Activated CD4-positive, alpha-beta T cell treated with anti-CD3 and anti-CD28 coated beads for 36 hours (primary cell): ENCODE measurements around the gene ZZZ3. TPM values are rescaled to one million over a fixed set of nuclear protein-coding genes. Genes with fewer than 3 reads are reported as not detected.
"Not testable (repeated sequence)": the region's sequence is repeated elsewhere in the genome, so short reads cannot be mapped to it uniquely, and the experiment has no call there.

Experiments
- ATAC-seq: fragments of 200-7000 bp; cut with Tn5 transposase; one replicate; pipeline ENCODE4 v1.10.0; 2021; ENCODE audit warnings: mild to moderate bottlenecking, moderate library complexity
- CTCF ChIA-PET: fragments of 350-600 bp; sonication (Branson Sonifier 250); formaldehyde crosslinking; loops from one replicate; lab custom pipeline; 2021; ENCODE audit warnings: antibody characterized with exemption; lab: Charles Lee
- POLR2A ChIA-PET: fragments of 350-600 bp; sonication (Branson Sonifier 250); formaldehyde crosslinking; loops from one replicate; lab custom pipeline; 2021; ENCODE audit warnings: antibody characterized with exemption, inconsistent platforms; lab: Charles Lee
- DNase-seq: peaks from one replicate; pipeline ENCODE4 v3.0.0-alpha.2; 2020
- H3K27ac Mint-ChIP-seq: one replicate; pipeline ENCODE4 v1.8.0; 2021; ENCODE audit warnings: mixed read lengths
- H3K27me3 Mint-ChIP-seq: one replicate; pipeline ENCODE4 v1.8.0; 2021; ENCODE audit warnings: mixed read lengths
- H3K36me3 Mint-ChIP-seq: one replicate; pipeline ENCODE4 v1.8.0; 2021; ENCODE audit warnings: low read depth, mixed read lengths
- H3K4me1 Mint-ChIP-seq: one replicate; pipeline ENCODE4 v1.8.0; 2021; ENCODE audit warnings: mixed read lengths
- H3K4me3 Mint-ChIP-seq: one replicate; pipeline ENCODE4 v1.8.0; 2021; ENCODE audit warnings: mild to moderate bottlenecking, moderate library complexity, mixed read lengths
- H3K9me3 Mint-ChIP-seq: one replicate; pipeline ENCODE4 v1.8.0; 2021; ENCODE audit warnings: low read depth, mixed read lengths
- intact Hi-C, 2 experiments: fragments of 100-400 bp; cut with DNase I in 1 of 2; cut with micrococcal nuclease in 1 of 2; formaldehyde crosslinking; loops; one replicate each; pipeline versions ENCODE4 v1.14.2 to v1.15.1; 2022 to 2024; cut with DNase I, micrococcal nuclease
- total RNA-seq, 2 experiments: library from RNA; stranded (reverse); gene quantifications; one replicate each; pipeline ENCODE4 v1.2.3, GENCODE V29; 2021

Gene ZZZ3
- total RNA-seq, 2 experiments from 2014 or later, result 40.2 to 40.5 TPM

GRCh38 chr1:77646224-77646623 lies 36.2 kb downstream of the ZZZ3 start:
- intact Hi-C loops, CTCF ChIA-PET, H3K27ac Mint-ChIP-seq, H3K4me3 Mint-ChIP-seq, H3K27me3 Mint-ChIP-seq, ATAC-seq, DNase-seq: not testable (repeated sequence)
- peaks cover 12% of the 10 kb centered on the region for H3K4me1 Mint-ChIP-seq
- peaks cover 46% of the 10 kb centered on the region for H3K36me3 Mint-ChIP-seq
- POLR2A ChIA-PET, result interaction anchor here (0.8 kb wide), 1 partner anchor 13 kb away, joined by 5 read pairs; no protein-coding TSS in a partner anchor
- peaks cover 17% of the 10 kb centered on the region for H3K9me3 Mint-ChIP-seq

GRCh38 chr1:77643456-77643855 lies 39.0 kb downstream of the ZZZ3 start:
- Mint-ChIP-seq H3K9me3 (peaks cover 1% of the 10 kb centered on the region), H3K27me3 (no peaks in the 10 kb centered on the region), H3K4me3 (no peak overlapping the region), H3K36me3 (peaks cover 30% of the 10 kb centered on the region), H3K27ac (no peak overlapping the region), H3K4me1 (peaks cover 18% of the 10 kb centered on the region)
- ChIA-PET CTCF (no interaction called here), POLR2A (no interaction called here)
- ATAC-seq, result no peak
- DNase-seq, result no peak
- intact Hi-C loops, result no loop called here

- DNase-seq, result no peak
- H3K27ac Mint-ChIP-seq, result no peak overlapping the region
- intact Hi-C loops, result no loop called here
- no peak for ATAC-seq
- peaks cover 17% of the 10 kb centered on the region for H3K4me1 Mint-ChIP-seq
- ChIA-PET POLR2A (no interaction called here), CTCF (no interaction called here)
- H3K36me3 Mint-ChIP-seq, result peaks cover 29% of the 10 kb centered on the region
- no peak overlapping the region for H3K4me3 Mint-ChIP-seq
- no peaks in the 10 kb centered on the region for H3K27me3 Mint-ChIP-seq
- H3K9me3 Mint-ChIP-seq, result no peaks in the 10 kb centered on the region
Observed at GRCh38 chr1:77642941-77643340, 39.5 kb downstream of the ZZZ3 start.

- peaks cover 28% of the 10 kb centered on the region for H3K36me3 Mint-ChIP-seq
- ATAC-seq (no peak), DNase-seq (no peak)
- CTCF ChIA-PET, result interaction anchor here (1.1 kb wide), 1 partner anchor 1488 kb away, joined by 3 read pairs; no protein-coding TSS in a partner anchor
- intact Hi-C loops, result no loop called here
- H3K9me3 Mint-ChIP-seq, result no peaks in the 10 kb centered on the region
- peaks cover 17% of the 10 kb centered on the region for H3K4me1 Mint-ChIP-seq
- no peak overlapping the region for H3K4me3 Mint-ChIP-seq
- H3K27ac Mint-ChIP-seq, result no peak overlapping the region
- H3K27me3 Mint-ChIP-seq, result no peaks in the 10 kb centered on the region
- POLR2A ChIA-PET, result no interaction called here
Observed at GRCh38 chr1:77642196-77642595, 40.3 kb downstream of the ZZZ3 start.

GRCh38 chr1:77639557-77640069 lies 42.8 kb downstream of the ZZZ3 start:
- peak; percentile 60 for ATAC-seq
- Mint-ChIP-seq H3K27me3 (no peaks in the 10 kb centered on the region), H3K27ac (no peak overlapping the region), H3K36me3 (peaks cover 22% of the 10 kb centered on the region), H3K9me3 (no peaks in the 10 kb centered on the region), H3K4me1 (peaks cover 10% of the 10 kb centered on the region), H3K4me3 (no peak overlapping the region)
- DNase-seq, result no peak
- CTCF ChIA-PET, result interaction anchor here (0.7 kb wide), 1 partner anchor 39 kb away, joined by 3 read pairs; no protein-coding TSS in a partner anchor
- POLR2A ChIA-PET, result interaction anchor here (0.7 kb wide), 1 partner anchor 140 kb away, joined by 9 read pairs; no protein-coding TSS in a partner anchor
- intact Hi-C loops, result no loop called here

GRCh38 chr1:77639056-77639455 lies 43.4 kb downstream of the ZZZ3 start:
- no peak overlapping the region for H3K4me3 Mint-ChIP-seq
- DNase-seq (no peak), ATAC-seq (no peak)
- peak overlapping the region; percentile 12 for H3K27ac Mint-ChIP-seq
- ChIA-PET POLR2A (interaction anchor here (0.7 kb wide), 1 partner anchor 140 kb away, joined by 9 read pairs; no protein-coding TSS in a partner anchor), CTCF (interaction anchor here (0.7 kb wide), 1 partner anchor 38 kb away, joined by 3 read pairs; no protein-coding TSS in a partner anchor)
- intact Hi-C loops, result no loop called here
- no peaks in the 10 kb centered on the region for H3K27me3 Mint-ChIP-seq
- H3K36me3 Mint-ChIP-seq, result peaks cover 25% of the 10 kb centered on the region
- no peaks in the 10 kb centered on the region for H3K9me3 Mint-ChIP-seq
- H3K4me1 Mint-ChIP-seq, result peaks cover 10% of the 10 kb centered on the region

GRCh38 chr1:77636864-77637263 lies 45.6 kb downstream of the ZZZ3 start:
- Mint-ChIP-seq H3K4me1 (peaks cover 16% of the 10 kb centered on the region), H3K27ac (no peak overlapping the region), H3K36me3 (peaks cover 38% of the 10 kb centered on the region), H3K9me3 (no peaks in the 10 kb centered on the region), H3K4me3 (no peak overlapping the region), H3K27me3 (no peaks in the 10 kb centered on the region)
- DNase-seq (no peak), ATAC-seq (no peak)
- intact Hi-C loops, result no loop called here
- ChIA-PET CTCF (no interaction called here), POLR2A (no interaction called here)

Other genes starting within 250 kb of the ZZZ3 start
- gene USP33, start 77.2 kb upstream of the ZZZ3 start, total RNA-seq, result 10 to 100 TPM; 36.3 to 36.8 TPM
- gene MIGA1, start 97.0 kb upstream of the ZZZ3 start, total RNA-seq, result 1 to 10 TPM; 7.2 to 9.0 TPM
- gene NEXN, start 206.0 kb upstream of the ZZZ3 start, total RNA-seq, result 1 to 10 TPM; 2.1 to 3.6 TPM